GM12892 (cell line): ENCODE data around the gene CCDC175.

Source experiments
- POLR2A ChIP-seq: IDR thresholded peaks from 2 replicates; pipeline ENCODE4 v1.6.1; 2011; ENCODE audit warnings: low read depth, low read length, control low read depth
- POLR2AphosphoS5 ChIP-seq: IDR thresholded peaks from 2 replicates; pipeline ENCODE4 v1.6.1; 2011; ENCODE audit warnings: low read depth, low read length, control low read depth
- TAF1 ChIP-seq: IDR thresholded peaks from 2 replicates; pipeline ENCODE4 v1.6.1; 2011; ENCODE audit warnings: low read depth, mild to moderate bottlenecking, control low read depth, low read length, borderline replicate concordance

GRCh38 chr14:59547310-59547709 lies 29.3 kb downstream of the CCDC175 start:
- TF ChIP-seq TAF1 (no peak), POLR2A (no peak), POLR2AphosphoS5 (no peak)
